Esophagus squamous epithelium (tissue), 5 donors: ENCODE data around the gene LASP1NB.
"Not testable (repeated sequence)": the region's sequence is repeated elsewhere in the genome, so short reads cannot be mapped to it uniquely, and the experiment has no call there.

ENCODE experiments used
- DNase-seq: peaks from one replicate; lab custom pipeline; 2025; lab: John Stamatoyannopoulos, UW
- H3K27ac ChIP-seq, 4 donors: fragments of 200-600 bp; sonication (generic); one replicate each; pipeline ENCODE4 v1.5.1; 2016 to 2019; ENCODE audit warnings: mild to moderate bottlenecking in 1 of 4
- H3K27me3 ChIP-seq, 4 donors: fragments of 200-600 bp; sonication (generic); 1 replicate in 3 of 4; 2 replicates in 1 of 4; pipeline versions ENCODE4 v1.5.1 to v1.6.0; 2017 to 2021; ENCODE audit warnings: antibody characterized with exemption in 1 of 4
- H3K36me3 ChIP-seq, 3 donors: fragments of 200-600 bp; sonication (generic); one replicate each; pipeline ENCODE4 v1.5.1; 2016 to 2019
- H3K4me1 ChIP-seq, 3 donors: fragments of 200-600 bp; sonication (generic); one replicate each; pipeline ENCODE4 v1.5.1; 2017 to 2019
- H3K4me3 ChIP-seq, 4 donors: fragments of 200-600 bp; sonication (generic); 1 replicate in 3 of 4; 2 replicates in 1 of 4; pipeline ENCODE4 v1.5.1; 2016 to 2019; ENCODE audit warnings: mild to moderate bottlenecking in 2 of 4, moderate library complexity in 1 of 4
- H3K9me3 ChIP-seq, 3 donors: fragments of 200-600 bp; sonication (generic); one replicate each; pipeline ENCODE4 v1.5.1; 2016 to 2019
- POLR2A ChIP-seq, 4 donors: fragments of 450-650 bp; IDR thresholded peaks; one replicate each; pipeline ENCODE4 v1.6.1; 2017; ENCODE audit warnings: antibody characterized with exemption in 4 of 4, mild to moderate bottlenecking in 4 of 4, moderate library complexity in 3 of 4
- WGBS, 2 donors: methylation state at CpG; one replicate each; pipeline ENCODE4 v1.1.5; 2018; 5-methylcytosine and 5-hydroxymethylcytosine counted together
- intact Hi-C: fragments of 100-400 bp; cut with DNase I; formaldehyde crosslinking; loops from one replicate; pipeline ENCODE4 v1.15.0; 2022
- TF ChIP-seq, protein P1 (sequence below), 6 experiments: fragments of 450-650 bp in 4 of 6; fragments of 200-600 bp in 2 of 6; sonication (generic) in 2 of 6; IDR thresholded peaks; one replicate each; pipeline ENCODE4 v1.5.1; 2016 to 2019; ENCODE audit warnings: antibody characterized with exemption in 6 of 6, mild to moderate bottlenecking in 4 of 6, moderate library complexity in 4 of 6
- donor health status: DM: yes; HTN: yes; CAD: no.

Gene LASP1NB

DNA sequence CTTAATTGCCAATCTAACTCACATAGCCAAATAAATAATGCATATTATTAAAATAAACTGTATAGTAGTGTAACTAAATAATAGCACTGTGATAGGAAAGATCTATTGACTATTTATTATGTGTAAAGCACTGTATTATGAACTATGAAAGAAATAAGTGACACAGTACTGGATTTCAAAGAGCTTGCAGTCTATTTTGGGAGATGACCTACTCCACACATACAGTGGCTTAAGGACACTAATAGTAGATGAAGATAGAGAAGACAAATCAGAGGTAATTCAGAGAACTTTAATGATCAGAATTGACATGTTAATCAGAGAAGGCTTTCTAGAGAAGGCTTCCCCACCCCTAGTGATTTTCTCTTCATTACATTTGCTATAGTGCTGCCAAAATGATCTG, 14.6 kb downstream of the LASP1NB start:
- TF ChIP-seq, protein P1, sequence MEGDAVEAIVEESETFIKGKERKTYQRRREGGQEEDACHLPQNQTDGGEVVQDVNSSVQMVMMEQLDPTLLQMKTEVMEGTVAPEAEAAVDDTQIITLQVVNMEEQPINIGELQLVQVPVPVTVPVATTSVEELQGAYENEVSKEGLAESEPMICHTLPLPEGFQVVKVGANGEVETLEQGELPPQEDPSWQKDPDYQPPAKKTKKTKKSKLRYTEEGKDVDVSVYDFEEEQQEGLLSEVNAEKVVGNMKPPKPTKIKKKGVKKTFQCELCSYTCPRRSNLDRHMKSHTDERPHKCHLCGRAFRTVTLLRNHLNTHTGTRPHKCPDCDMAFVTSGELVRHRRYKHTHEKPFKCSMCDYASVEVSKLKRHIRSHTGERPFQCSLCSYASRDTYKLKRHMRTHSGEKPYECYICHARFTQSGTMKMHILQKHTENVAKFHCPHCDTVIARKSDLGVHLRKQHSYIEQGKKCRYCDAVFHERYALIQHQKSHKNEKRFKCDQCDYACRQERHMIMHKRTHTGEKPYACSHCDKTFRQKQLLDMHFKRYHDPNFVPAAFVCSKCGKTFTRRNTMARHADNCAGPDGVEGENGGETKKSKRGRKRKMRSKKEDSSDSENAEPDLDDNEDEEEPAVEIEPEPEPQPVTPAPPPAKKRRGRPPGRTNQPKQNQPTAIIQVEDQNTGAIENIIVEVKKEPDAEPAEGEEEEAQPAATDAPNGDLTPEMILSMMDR (IDR thresholded peaks at IDR 0.05), result no peak
- no peak for TF ChIP-seq POLR2A (IDR thresholded peaks at IDR 0.05)
- Histone ChIP-seq H3K27ac (no peak overlapping the region), H3K4me1 (no peaks in the 10 kb centered on the region), H3K36me3 (no peaks in the 10 kb centered on the region), H3K27me3 (no peaks in the 10 kb centered on the region), H3K9me3 (no peaks in the 10 kb centered on the region), H3K4me3 (no peak overlapping the region)
- no peak for DNase-seq
- intact Hi-C loops, result no loop called here

DNA sequence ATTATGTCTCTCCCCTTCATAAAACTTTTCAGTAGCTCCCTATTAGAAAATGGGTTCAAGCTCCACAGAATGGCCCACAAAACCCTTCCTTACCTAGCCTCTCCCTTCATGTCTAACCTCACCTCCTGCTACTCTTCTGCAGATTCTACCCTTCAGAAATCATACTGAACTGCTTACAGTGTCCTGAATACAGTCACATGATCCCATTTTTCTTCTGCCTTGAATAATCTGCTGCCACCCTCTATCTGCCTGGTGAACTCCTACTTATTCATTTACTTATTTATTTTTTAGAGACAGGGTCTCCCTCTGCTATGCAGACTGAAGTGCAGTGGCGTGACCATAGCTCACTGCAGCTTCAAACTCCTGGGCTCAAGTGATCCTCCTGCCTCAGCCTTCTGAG, 15.0 kb downstream of the LASP1NB start:
- intact Hi-C loops, result no loop called here
- no peaks in the 10 kb centered on the region for H3K9me3 ChIP-seq
- no peaks in the 10 kb centered on the region for H3K4me1 ChIP-seq
- no peak overlapping the region for H3K4me3 ChIP-seq
- H3K36me3 ChIP-seq, result no peaks in the 10 kb centered on the region
- no peaks in the 10 kb centered on the region for H3K27me3 ChIP-seq
- TF ChIP-seq, protein P1 (IDR thresholded peaks at IDR 0.05), result no peak
- TF ChIP-seq POLR2A (IDR thresholded peaks at IDR 0.05), result no peak
- no peak overlapping the region for H3K27ac ChIP-seq
- 89 to 100% methylated on average over 1 of the region's 1 CpG for WGBS, 2 donors
- DNase-seq, result no peak

- no peaks in the 10 kb centered on the region for H3K9me3 ChIP-seq
- intact Hi-C loops, result no loop called here
- no peaks in the 10 kb centered on the region for H3K27me3 ChIP-seq
- H3K27ac ChIP-seq, result no peak overlapping the region
- WGBS, 2 donors, result 43 to 64% methylated on average over 4 of the region's 4 CpGs
- no peak for DNase-seq
- no peaks in the 10 kb centered on the region for H3K36me3 ChIP-seq
- no peak overlapping the region for H3K4me3 ChIP-seq
- H3K4me1 ChIP-seq, result no peaks in the 10 kb centered on the region
- no peak for TF ChIP-seq POLR2A (IDR thresholded peaks at IDR 0.05)
Observed at GRCh38 chr17:38942696-38943334, 17.4 kb downstream of the LASP1NB start.

DNA sequence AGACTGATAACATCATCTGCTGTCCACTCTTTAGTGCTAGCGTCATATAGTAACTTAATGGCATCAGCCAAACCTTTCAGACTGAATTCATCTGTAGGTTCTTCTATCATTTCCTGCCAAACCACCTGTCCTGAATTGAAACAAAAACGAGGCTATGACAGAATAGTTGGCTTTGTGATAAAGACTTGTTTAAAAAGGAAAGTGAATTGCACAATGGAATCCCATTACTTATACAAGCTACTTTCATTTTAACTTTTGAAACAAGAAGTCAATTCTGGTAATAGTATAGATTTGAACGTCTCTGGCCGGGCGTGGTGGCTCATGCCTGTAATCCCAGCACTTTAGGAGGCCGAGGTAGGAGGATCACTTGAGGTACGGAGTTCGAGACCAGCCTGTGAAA, 18.2 kb downstream of the LASP1NB start:
- H3K36me3 ChIP-seq, result no peaks in the 10 kb centered on the region
- whole genome bisulfite sequencing, 2 donors, result 41 to 46% methylated on average over 8 of the region's 8 CpGs
- no peaks in the 10 kb centered on the region for H3K4me1 ChIP-seq
- intact Hi-C loops, result no loop called here
- no peaks in the 10 kb centered on the region for H3K9me3 ChIP-seq
- no peak overlapping the region for H3K27ac ChIP-seq
- TF ChIP-seq, protein P1 (IDR thresholded peaks at IDR 0.05), result no peak
- TF ChIP-seq POLR2A (IDR thresholded peaks at IDR 0.05), result no peak
- H3K4me3 ChIP-seq, result no peak overlapping the region
- no peak for DNase-seq
- H3K27me3 ChIP-seq, result no peaks in the 10 kb centered on the region

DNA sequence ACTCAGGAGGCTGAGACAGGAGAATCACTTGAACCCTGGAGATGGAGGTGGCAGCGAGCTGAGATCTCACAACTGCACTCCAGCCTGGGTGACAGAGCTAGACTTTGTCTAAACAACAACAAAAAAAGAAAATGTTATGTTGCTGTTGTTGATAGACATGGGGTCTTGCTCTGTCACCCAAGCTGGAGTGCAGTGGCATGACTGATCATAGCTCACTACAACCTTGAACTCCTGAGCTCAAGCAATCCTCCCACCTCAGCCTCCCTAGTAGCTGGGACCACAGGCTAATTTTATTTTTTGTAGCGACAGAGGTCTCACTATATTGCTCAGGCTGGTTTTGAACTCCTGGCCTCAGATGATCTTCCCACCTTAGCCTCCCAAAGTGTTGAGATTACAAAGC, 21.8 kb downstream of the LASP1NB start:
- no peak for DNase-seq
- H3K36me3 ChIP-seq, result no peaks in the 10 kb centered on the region
- H3K27me3 ChIP-seq, result no peaks in the 10 kb centered on the region
- no peak overlapping the region for H3K4me3 ChIP-seq
- 73 to 92% methylated on average over 2 of the region's 2 CpGs for WGBS, 2 donors
- intact Hi-C loops, result no loop called here
- no peaks in the 10 kb centered on the region for H3K9me3 ChIP-seq
- no peak overlapping the region for H3K27ac ChIP-seq
- TF ChIP-seq POLR2A (IDR thresholded peaks at IDR 0.05), result no peak
- TF ChIP-seq, protein P1 (IDR thresholded peaks at IDR 0.05), result no peak
- H3K4me1 ChIP-seq, result no peaks in the 10 kb centered on the region

DNA sequence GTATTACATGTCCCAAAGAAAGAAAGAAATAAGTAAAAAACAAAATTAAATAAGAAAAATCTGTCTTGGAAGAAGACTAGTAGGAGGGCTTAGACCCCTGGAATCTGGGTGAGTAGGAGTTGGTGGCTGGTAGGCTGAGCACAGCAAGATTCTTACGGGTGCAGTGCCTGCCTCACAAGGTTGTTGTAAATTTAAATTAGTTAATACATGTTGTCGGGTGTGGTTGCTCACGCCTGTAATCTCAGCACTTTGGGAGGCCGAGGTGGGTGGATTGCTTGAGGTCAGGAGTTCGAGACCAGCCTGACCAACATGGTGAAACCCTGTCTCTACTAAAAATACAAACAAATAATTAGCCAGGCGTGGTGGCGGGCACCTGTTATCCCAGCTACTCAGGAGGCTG, 28.4 kb downstream of the LASP1NB start:
- WGBS, 2 donors, result 73 to 83% methylated on average over 5 to 7 of the region's 7 CpGs
- H3K27ac ChIP-seq, DNase-seq, H3K9me3 ChIP-seq, H3K36me3 ChIP-seq, H3K4me3 ChIP-seq, intact Hi-C loops, H3K27me3 ChIP-seq, H3K4me1 ChIP-seq: not testable (repeated sequence)
